COR-L47 (cell line): Measurements from ENCODE around the gene PI16.

Source experiments
- DNase-seq: peaks from one replicate; lab custom pipeline; 2025; lab: John Stamatoyannopoulos, UW

Gene PI16

GRCh38 chr6:36954262-36954931 is at the start of gene PI16:
Gene PI16 (plus strand): TSS chr6:36954738. CDS start chr6:36954761, 23 bp downstream.
- DNase-seq, result no peak

- DNase-seq, result no peak
These were observed 49.6 kb upstream of the PI16 start for GRCh38 chr6:36904851-36905393.

GRCh38 chr6:36906539-36907325 is 47.8 kb upstream of the PI16 start:
- DNase-seq, result peak; percentile 83

- no peak for DNase-seq
These were observed 46.8 kb upstream of the PI16 start for GRCh38 chr6:36907781-36908180.

- DNase-seq, result no peak
These were observed 45.8 kb upstream of the PI16 start for GRCh38 chr6:36908747-36909146.

- no peak for DNase-seq
These were observed 42.5 kb upstream of the PI16 start for GRCh38 chr6:36912030-36912454.

- DNase-seq, result no peak
These were observed 42.0 kb upstream of the PI16 start for GRCh38 chr6:36912586-36912985.

GRCh38 chr6:36913082-36913481 is 41.5 kb upstream of the PI16 start:
- DNase-seq, result no peak

- DNase-seq, result no peak
These were observed 40.2 kb upstream of the PI16 start for GRCh38 chr6:36914227-36914794.

GRCh38 chr6:36915599-36915998 is 38.9 kb upstream of the PI16 start:
- no peak for DNase-seq

GRCh38 chr6:36916126-36916525 is 38.4 kb upstream of the PI16 start:
- no peak for DNase-seq

- DNase-seq, result no peak
These were observed 36.9 kb upstream of the PI16 start for GRCh38 chr6:36917541-36918193.

- no peak for DNase-seq
These were observed 34.5 kb upstream of the PI16 start for GRCh38 chr6:36920049-36920448.

GRCh38 chr6:36920546-36920945 is 34.0 kb upstream of the PI16 start:
- no peak for DNase-seq

- no peak for DNase-seq
These were observed 30.4 kb upstream of the PI16 start for GRCh38 chr6:36924131-36924530.

- no peak for DNase-seq
These were observed 29.7 kb upstream of the PI16 start for GRCh38 chr6:36924778-36925374.

- DNase-seq, result no peak
These were observed 28.7 kb upstream of the PI16 start for GRCh38 chr6:36925809-36926208.

- DNase-seq, result no peak
These were observed 27.6 kb upstream of the PI16 start for GRCh38 chr6:36926708-36927513.

GRCh38 chr6:36927691-36928546 is 26.6 kb upstream of the PI16 start:
- no peak for DNase-seq

GRCh38 chr6:36928547-36928918 is 26.0 kb upstream of the PI16 start:
- no peak for DNase-seq
